IMR-90 (cell line): Measurements from ENCODE around the gene TNKS2. TPM values are rescaled to one million over a fixed set of nuclear protein-coding genes. Genes with fewer than 3 reads are reported as not detected.

Experiments used
- ATAC-seq: fragments of 200-7000 bp; cut with Tn5 transposase; 2 replicates; pipeline ENCODE4 v1.9.1; 2020; ENCODE audit warnings: low read depth, mild to moderate bottlenecking, moderate library complexity
- BruUV-seq: library from RNA; stranded (reverse); fragments of 400-500 nt; replicated peaks from 2 replicates; lab custom pipeline; 2021; lab: Mats Ljungman, UMichigan
- CTCF ChIA-PET: fragments of 300-600 bp; formaldehyde crosslinking; extraction: SDS; loops from one replicate; lab custom pipeline; 2021; ENCODE audit warnings: antibody characterized with exemption; lab: Yijun Ruan, JAX
- POLR2A ChIA-PET: fragments of 300-600 bp; sonication (Branson Sonifier 250); formaldehyde crosslinking; loops from one replicate; lab custom pipeline; 2022; ENCODE audit warnings: antibody characterized with exemption; ENCODE audit not compliant: unreplicated experiment; lab: Charles Lee
- DNase-seq: peaks from one replicate; pipeline ENCODE4 v3.0.0; 2013
- H2AFZ ChIP-seq: replicated peaks from 2 replicates; pipeline ENCODE3; 2013; ENCODE audit warnings: low read length, mild to moderate bottlenecking; ENCODE audit not compliant: poor library complexity
- H2AK5ac ChIP-seq: 2 replicates; pipeline ENCODE4 v1.6.1; 2013; ENCODE audit warnings: low read depth, low read length, inconsistent platforms
- H2AK9ac ChIP-seq: replicated peaks from 2 replicates; pipeline ENCODE3; 2013; ENCODE audit warnings: mild to moderate bottlenecking, low read depth, low read length, moderate library complexity; ENCODE audit not compliant: poor library complexity
- H2BK120ac ChIP-seq: 2 replicates; pipeline ENCODE4 v1.6.1; 2013; ENCODE audit warnings: low read depth, low read length, inconsistent platforms
- H2BK15ac ChIP-seq: 3 replicates; pipeline ENCODE4 v1.6.1; 2013; ENCODE audit warnings: low read depth, low read length, inconsistent platforms
- H2BK20ac ChIP-seq: 2 replicates; pipeline ENCODE4 v1.6.1; 2013; ENCODE audit warnings: low read depth, mild to moderate bottlenecking, inconsistent platforms, low read length, moderate library complexity
- H2BK5ac ChIP-seq: 2 replicates; pipeline ENCODE4 v1.6.1; 2013; ENCODE audit warnings: mild to moderate bottlenecking, low read depth, low read length, inconsistent platforms; ENCODE audit not compliant: poor library complexity, severe bottlenecking
- H3K14ac ChIP-seq: replicated peaks from 2 replicates; pipeline ENCODE4 v1.6.1; 2013; ENCODE audit warnings: low read depth, low read length, inconsistent platforms
- H3K18ac ChIP-seq: 2 replicates; pipeline ENCODE4 v1.6.1; 2013; ENCODE audit warnings: low read depth, low read length, control low read depth
- H3K23ac ChIP-seq: 2 replicates; pipeline ENCODE4 v1.6.1; 2013; ENCODE audit warnings: low read depth, low read length, inconsistent platforms
- H3K27ac ChIP-seq: 2 replicates; pipeline ENCODE4 v1.5.1; 2013; ENCODE audit warnings: mild to moderate bottlenecking, control low read depth, low read length; ENCODE audit not compliant: insufficient read depth
- H3K27me3 ChIP-seq: 2 replicates; pipeline ENCODE4 v1.6.1; 2013; ENCODE audit warnings: low read length; ENCODE audit not compliant: control insufficient read depth, insufficient read depth
- H3K36me3 ChIP-seq: 2 replicates; pipeline ENCODE4 v1.6.1; 2013; ENCODE audit warnings: low read length, mixed read lengths; ENCODE audit not compliant: control insufficient read depth, insufficient read depth
- H3K4ac ChIP-seq: 2 replicates; pipeline ENCODE4 v1.6.1; 2013; ENCODE audit warnings: low read depth, low read length, inconsistent platforms
- H3K4me1 ChIP-seq: 2 replicates; pipeline ENCODE4 v1.6.1; 2013; ENCODE audit warnings: low read length, mixed read lengths; ENCODE audit not compliant: control insufficient read depth, insufficient read depth
- H3K4me2 ChIP-seq: 2 replicates; pipeline ENCODE4 v1.6.1; 2013; ENCODE audit warnings: low read depth, mild to moderate bottlenecking, control low read depth, low read length, moderate library complexity
- H3K4me3 ChIP-seq: 2 replicates; pipeline ENCODE4 v1.5.1; 2013; ENCODE audit warnings: low read depth, mild to moderate bottlenecking, control low read depth, low read length, moderate library complexity; ENCODE audit not compliant: insufficient read depth
- H3K56ac ChIP-seq: 2 replicates; pipeline ENCODE4 v1.6.1; 2013; ENCODE audit warnings: low read length, inconsistent platforms; ENCODE audit not compliant: insufficient read depth; ENCODE audit errors: extremely low read depth
- H3K79me1 ChIP-seq, 2 experiments: 2 replicates each; pipeline ENCODE4 v1.6.1; 2013; ENCODE audit warnings: low read length in 2 of 2, inconsistent platforms in 1 of 2, low read depth in 1 of 2
- H3K9ac ChIP-seq: 2 replicates; pipeline ENCODE4 v1.6.1; 2013; ENCODE audit warnings: low read depth, low read length, control low read depth
- H3K9me1 ChIP-seq: 2 replicates; pipeline ENCODE4 v1.6.1; 2013; ENCODE audit warnings: low read length, inconsistent platforms; ENCODE audit not compliant: insufficient read depth
- H3K9me3 ChIP-seq: 2 replicates; pipeline ENCODE4 v1.6.1; 2013; ENCODE audit warnings: low read length; ENCODE audit not compliant: control insufficient read depth, insufficient read depth
- H4K20me1 ChIP-seq: 2 replicates; pipeline ENCODE4 v1.6.1; 2013; ENCODE audit warnings: low read length, inconsistent platforms; ENCODE audit not compliant: insufficient read depth
- H4K5ac ChIP-seq: 2 replicates; pipeline ENCODE4 v1.6.1; 2013; ENCODE audit warnings: mild to moderate bottlenecking, low read depth, low read length, control low read depth
- H4K8ac ChIP-seq, 2 experiments: 2 replicates each; pipeline ENCODE4 v1.6.1; 2013; ENCODE audit warnings: low read depth in 2 of 2, low read length in 2 of 2, control low read depth in 1 of 2, inconsistent platforms in 1 of 2
- H4K91ac ChIP-seq: 2 replicates; pipeline ENCODE4 v1.6.1; 2013; ENCODE audit warnings: low read depth, low read length, inconsistent platforms; ENCODE audit not compliant: insufficient read depth
- FOS ChIP-seq: fragments of 150-350 bp; IDR thresholded peaks from 2 replicates; pipeline ENCODE4 v1.6.1; 2016; ENCODE audit warnings: low read depth, low read length
- MXI1 ChIP-seq: IDR thresholded peaks from 2 replicates; pipeline ENCODE4 v1.6.1; 2012; ENCODE audit warnings: low read depth, mild to moderate bottlenecking, low read length, moderate library complexity, borderline replicate concordance
- RAD21 ChIP-seq: IDR thresholded peaks from 2 replicates; pipeline ENCODE4 v1.6.1; 2012; ENCODE audit warnings: low read length, improper control_type of control experiment
- USF2 ChIP-seq: fragments of 150-350 bp; IDR thresholded peaks from 2 replicates; pipeline ENCODE4 v1.6.1; 2017; ENCODE audit warnings: mild to moderate bottlenecking, antibody characterized with exemption, low read length, low read depth
- WGBS, 2 experiments: methylation state at CpG; one replicate each; pipeline versions ENCODE4 v1.1.5 to v1.1.7; 2013; ENCODE audit warnings: missing lambda C conversion rate in 2 of 2; ENCODE audit not compliant: insufficient read length in 1 of 2; ENCODE audit errors: extremely low coverage in 2 of 2; 5-methylcytosine and 5-hydroxymethylcytosine counted together
- dilution Hi-C: fragments of 300-500 bp; cut with HindIII; formaldehyde crosslinking; loops from one replicate; pipeline ENCODE4 v1.14.3; 2018; ENCODE audit warnings: low sequenced_read_pairs; ENCODE audit not compliant: unreplicated experiment
- in situ Hi-C: fragments of 300-500 bp; cut with MboI; formaldehyde crosslinking; loops from 3 replicates; pipeline ENCODE4 v1.14.3; 2019; ENCODE audit warnings: low sequenced_read_pairs, inconsistent platforms, mixed read lengths
- intact Hi-C: fragments of 100-400 bp; cut with micrococcal nuclease; formaldehyde crosslinking; loops from 2 replicates; pipeline ENCODE4 v1.10.0; 2022
- polyA plus RNA-seq, 3 experiments: library from polyadenylated mRNA; depleted of rRNA; stranded (reverse); fragments of >200 nt; gene quantifications; 2 replicates each; pipeline ENCODE4 v1.2.3, GENCODE V29; 2012; ENCODE audit warnings: low replicate concordance in 1 of 3
- total RNA-seq: library from RNA; depleted of rRNA; stranded (reverse); fragments of >200 nt; gene quantifications from 2 replicates; pipeline ENCODE4 v1.2.3, GENCODE V29; 2012

Gene TNKS2
- total and polyA plus RNA-seq, 2 of the 4 experiments (the other 2 are of a cell fraction) = 17.0 to 41.4 TPM

- Histone ChIP-seq H3K14ac (no peak overlapping the region), H4K8ac (no peak overlapping the region), H2AK9ac (no peak overlapping the region), H3K4me2 (no peak overlapping the region), H3K4ac (no peak overlapping the region), H3K9ac (no peak overlapping the region), H3K56ac (no peak overlapping the region), H4K91ac (no peak overlapping the region), H3K27ac (no peak overlapping the region), H2BK20ac (no peak overlapping the region), H3K36me3 (no peaks in the 10 kb centered on the region), H2BK120ac (no peak overlapping the region), H4K20me1 (no peaks in the 10 kb centered on the region), H2AK5ac (no peak overlapping the region), H4K5ac (no peak overlapping the region), H3K9me3 (no peaks in the 10 kb centered on the region), H3K4me1 (no peaks in the 10 kb centered on the region), H3K23ac (no peak overlapping the region), H2AFZ (no peak overlapping the region), H3K18ac (no peak overlapping the region), H3K79me1 (no peaks in the 10 kb centered on the region), H3K9me1 (no peaks in the 10 kb centered on the region), H2BK15ac (no peak overlapping the region), H3K4me3 (no peak overlapping the region), H2BK5ac (no peak overlapping the region), H3K27me3 (peaks cover 29% of the 10 kb centered on the region)
- ATAC-seq (no peak), DNase-seq (no peak)
- no TSS peak for BruUV-seq
- CTCF ChIA-PET = no interaction called here
- dilution Hi-C loops (no loop called here), intact Hi-C loops (no loop called here), in situ Hi-C loops (no loop called here)
- WGBS, 2 experiments = no CpG with 5 or more reads among the region's 1 CpG
- POLR2A ChIA-PET = no interaction called here
- TF ChIP-seq FOS = no peak
- TF ChIP-seq RAD21 = no peak
- TF ChIP-seq MXI1 = no peak
- no peak for TF ChIP-seq USF2
These were observed 19.7 kb upstream of the TNKS2 start for GRCh38 chr10:91778485-91778884.
